Neuron (in vitro differentiated cells): ENCODE data around the gene ADIRF.
"Not testable (repeated sequence)": the region's sequence is repeated elsewhere in the genome, so short reads cannot be mapped to it uniquely, and the experiment has no call there.

Experiments
- H2AFZ ChIP-seq: one replicate; pipeline ENCODE4 v1.6.1; 2013; ENCODE audit warnings: low read depth, mild to moderate bottlenecking, inconsistent platforms, low read length, moderate library complexity
- H3K27me3 ChIP-seq: one replicate; pipeline ENCODE4 v1.6.1; 2013; ENCODE audit warnings: low read length; ENCODE audit not compliant: insufficient read depth
- H3K36me3 ChIP-seq: one replicate; pipeline ENCODE4 v1.6.1; 2013; ENCODE audit warnings: low read length; ENCODE audit not compliant: insufficient read depth
- H3K4me1 ChIP-seq: one replicate; pipeline ENCODE4 v1.6.1; 2013; ENCODE audit warnings: low read length; ENCODE audit not compliant: insufficient read depth
- H3K4me3 ChIP-seq: 2 replicates; pipeline ENCODE4 v1.5.1; 2013; ENCODE audit warnings: mild to moderate bottlenecking, low read length, moderate library complexity
- H3K9me3 ChIP-seq: one replicate; pipeline ENCODE4 v1.6.1; 2013; ENCODE audit warnings: low read length

The ADIRF gene

GRCh38 chr10:86968271-86968993 lies at the start of gene ADIRF:
Gene ADIRF, plus strand, starts transcription at chr10:86968482. Its CDS starts 63 bp downstream, at chr10:86968545.
- Histone ChIP-seq H3K27me3 (no peaks in the 10 kb centered on the region), H3K4me3 (no peak within 1 kb of the TSS), H3K9me3 (peaks cover 3% of the 10 kb centered on the region), H2AFZ (no peak within 1 kb of the TSS), H3K4me1 (peaks cover 19% of the 10 kb centered on the region), H3K36me3 (no peaks in the 10 kb centered on the region)

GRCh38 chr10:86922553-86922961 lies 45.7 kb upstream of the ADIRF start:
- Histone ChIP-seq H3K4me3 (no peak overlapping the region), H3K36me3 (peaks cover 61% of the 10 kb centered on the region), H3K9me3 (no peaks in the 10 kb centered on the region), H3K27me3 (no peaks in the 10 kb centered on the region), H3K4me1 (no peaks in the 10 kb centered on the region), H2AFZ (no peak overlapping the region)

GRCh38 chr10:86929468-86930380 lies 38.6 kb upstream of the ADIRF start:
- Histone ChIP-seq H3K9me3 (no peaks in the 10 kb centered on the region), H3K4me1 (peaks cover 2% of the 10 kb centered on the region), H3K4me3 (no peak overlapping the region), H3K27me3 (no peaks in the 10 kb centered on the region), H2AFZ (no peak overlapping the region), H3K36me3 (peaks cover 22% of the 10 kb centered on the region)

GRCh38 chr10:86931872-86932271 lies 36.4 kb upstream of the ADIRF start:
- no peak overlapping the region for H3K4me3 ChIP-seq
- no peaks in the 10 kb centered on the region for H3K27me3 ChIP-seq
- H2AFZ ChIP-seq, result no peak overlapping the region
- H3K36me3 ChIP-seq, result peaks cover 15% of the 10 kb centered on the region
- no peaks in the 10 kb centered on the region for H3K9me3 ChIP-seq
- peaks cover 2% of the 10 kb centered on the region for H3K4me1 ChIP-seq

GRCh38 chr10:86932674-86933073 lies 35.6 kb upstream of the ADIRF start:
- Histone ChIP-seq H2AFZ (no peak overlapping the region), H3K27me3 (no peaks in the 10 kb centered on the region), H3K4me3 (no peak overlapping the region), H3K4me1 (peaks cover 2% of the 10 kb centered on the region), H3K9me3 (no peaks in the 10 kb centered on the region), H3K36me3 (peaks cover 10% of the 10 kb centered on the region)

GRCh38 chr10:86934162-86934711 lies 34.0 kb upstream of the ADIRF start:
- not testable (repeated sequence) for H2AFZ ChIP-seq, H3K4me3 ChIP-seq, H3K4me1 ChIP-seq, H3K36me3 ChIP-seq, H3K27me3 ChIP-seq, H3K9me3 ChIP-seq

GRCh38 chr10:86936661-86937501 lies 31.4 kb upstream of the ADIRF start:
- Histone ChIP-seq H3K4me3 (no peak overlapping the region), H3K9me3 (no peaks in the 10 kb centered on the region), H2AFZ (no peak overlapping the region), H3K36me3 (no peaks in the 10 kb centered on the region), H3K4me1 (peaks cover 2% of the 10 kb centered on the region), H3K27me3 (no peaks in the 10 kb centered on the region)

- Histone ChIP-seq H3K4me3 (no peak overlapping the region), H3K27me3 (no peaks in the 10 kb centered on the region), H3K36me3 (no peaks in the 10 kb centered on the region), H3K9me3 (no peaks in the 10 kb centered on the region), H3K4me1 (peaks cover 2% of the 10 kb centered on the region), H2AFZ (no peak overlapping the region)
These were observed 30.7 kb upstream of the ADIRF start for GRCh38 chr10:86937502-86938154.

GRCh38 chr10:86938260-86938659 lies 30.0 kb upstream of the ADIRF start:
- Histone ChIP-seq H3K9me3 (no peaks in the 10 kb centered on the region), H3K4me1 (peaks cover 2% of the 10 kb centered on the region), H3K4me3 (no peak overlapping the region), H2AFZ (no peak overlapping the region), H3K36me3 (no peaks in the 10 kb centered on the region), H3K27me3 (no peaks in the 10 kb centered on the region)

- H3K27me3 ChIP-seq, H3K4me3 ChIP-seq, H3K4me1 ChIP-seq, H3K9me3 ChIP-seq, H3K36me3 ChIP-seq, H2AFZ ChIP-seq: not testable (repeated sequence)
These were observed 28.2 kb upstream of the ADIRF start for GRCh38 chr10:86940076-86940475.

GRCh38 chr10:86940677-86941076 lies 27.6 kb upstream of the ADIRF start:
- H2AFZ ChIP-seq, result no peak overlapping the region
- no peaks in the 10 kb centered on the region for H3K27me3 ChIP-seq
- no peaks in the 10 kb centered on the region for H3K36me3 ChIP-seq
- peaks cover 2% of the 10 kb centered on the region for H3K4me1 ChIP-seq
- H3K4me3 ChIP-seq, result no peak overlapping the region
- H3K9me3 ChIP-seq, result no peaks in the 10 kb centered on the region

- Histone ChIP-seq H3K4me3 (no peak overlapping the region), H3K36me3 (no peaks in the 10 kb centered on the region), H3K27me3 (no peaks in the 10 kb centered on the region), H3K9me3 (no peaks in the 10 kb centered on the region), H2AFZ (no peak overlapping the region), H3K4me1 (peaks cover 2% of the 10 kb centered on the region)
These were observed 26.9 kb upstream of the ADIRF start for GRCh38 chr10:86941426-86941825.
